ENCODE results near the gene VTI1B.
"Not testable (repeated sequence)": the region's sequence is repeated elsewhere in the genome, so short reads cannot be mapped to it uniquely, and the experiment has no call there.

DNA sequence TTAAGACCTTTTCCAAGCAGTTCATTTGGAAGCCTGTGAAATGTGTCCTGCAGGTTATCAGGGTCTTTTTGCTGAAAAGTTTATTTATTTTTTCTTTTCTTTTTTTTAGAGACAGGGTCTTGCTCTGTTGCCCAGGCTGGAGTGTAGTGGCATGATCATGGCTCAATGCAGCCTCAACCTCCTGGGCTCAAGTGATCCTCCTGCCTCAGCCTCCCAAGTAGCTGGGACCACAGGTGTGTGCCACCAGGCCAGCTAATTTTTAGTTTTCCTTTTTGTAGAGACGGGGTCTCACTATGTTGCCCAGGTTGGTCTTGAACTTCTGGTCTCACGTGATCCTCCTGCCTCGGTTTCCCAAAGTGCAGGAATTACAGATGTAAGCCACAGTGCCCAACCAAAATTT is 45.0 kb upstream of the VTI1B start:
- TF ChIP-seq ZFP30 (CRISPR knock-in tag; IDR thresholded peaks at IDR 0.05); POU6F1 (CRISPR knock-in tag; IDR thresholded peaks at IDR 0.05; ENCODE audit: borderline replicate concordance, low read depth): not testable (repeated sequence)

Data from SK-N-SH treated with all-trans-retinoic acid at 6 μM for 48 hours (cell line).